K562 (cell line): ENCODE results near the gene CALHM4. TPM values are rescaled to one million over a fixed set of nuclear protein-coding genes. Genes with fewer than 3 reads are reported as not detected.

Experiments
- HBP1 ChIP-seq: fragments of 450-650 bp; formaldehyde crosslinking; IDR thresholded peaks from 2 replicates; pipeline ENCODE4 v1.4.0; 2022; ENCODE audit warnings: missing genetic modification characterization
- MAFF ChIP-seq: IDR thresholded peaks from 2 replicates; pipeline ENCODE4 v1.6.1; 2012; ENCODE audit warnings: low read length, improper control_type of control experiment
- MEF2D ChIP-seq: conservative IDR thresholded peaks from 2 replicates; pipeline ENCODE4 v1.6.1; 2016; ENCODE audit warnings: low read depth, missing genetic modification characterization, missing compliant biosample characterization
- REST ChIP-seq, 2 experiments: fragments of 450-650 bp; formaldehyde crosslinking in 1 of 2; IDR thresholded peaks; 2 replicates each; pipeline versions ENCODE4 v1.4.0 to v1.6.1; 2014 to 2020; ENCODE audit warnings: mild to moderate bottlenecking in 2 of 2, borderline replicate concordance in 1 of 2, low read depth in 1 of 2
- TBP ChIP-seq: optimal IDR thresholded peaks from 2 replicates; pipeline ENCODE3; 2011; ENCODE audit warnings: low read depth, low read length, improper control_type of control experiment
- polyA plus RNA-seq, 8 experiments: library from polyadenylated mRNA; depleted of rRNA in 4 of 8; stranded (reverse) in 5 of 8; unstranded in 3 of 8; fragments of >200 nt; fragmentation: Nextera tagmentation in 2 of 8; fragmentation: Illumina TruSeq in 1 of 8; extraction: Ambion mirVana in 2 of 8; extraction: Trizol in 1 of 8; gene quantifications; 2 replicates each; pipeline versions ENCODE4 v1.2.1 to v1.2.3, GENCODE V29; 2011 to 2014; ENCODE audit warnings: inconsistent platforms in 1 of 8, missing spikeins in 1 of 8
- total RNA-seq, 7 experiments: library from RNA; depleted of rRNA in 6 of 7; stranded (reverse); fragments of >200 nt in 6 of 7; fragmentation: Illumina TruSeq in 2 of 7; extraction: Trizol in 2 of 7; gene quantifications; 2 replicates each; pipeline versions ENCODE4 v1.2.1 to v1.2.3, GENCODE V29; 2011 to 2021; ENCODE audit warnings: low replicate concordance in 1 of 7

Gene CALHM4
- total and polyA plus RNA-seq, 9 of the 15 experiments (the other 6 are each of a cell fraction or from before 2014, with no cell fraction given), result not detected

- TF ChIP-seq HBP1 (CRISPR knock-in tag) (no peak), MEF2D (tag) (no peak), MAFF (peak; percentile 8; the same call in 1 of the 2 replicates), REST (IDR thresholded peaks at IDR 0.05; ENCODE audit: borderline replicate concordance) (peak; percentile 49; the same call in 1 of the 2 replicates), REST (CRISPR knock-in tag; IDR thresholded peaks at IDR 0.05; ENCODE audit: low read depth) (no peak), TBP (no peak)
Measured at GRCh38 chr6:116536216-116536621, 17.3 kb upstream of the CALHM4 start (continued).
